WTC11 (cell line): ENCODE results near the gene MMP17.

ENCODE experiments used
- AFF4 ChIP-seq: sonication (generic); formaldehyde crosslinking; IDR thresholded peaks from 2 replicates; pipeline ENCODE4 v1.8.1; 2023; ENCODE audit warnings: mild to moderate bottlenecking, missing genetic modification reagents, borderline replicate concordance
- ATF3 ChIP-seq: sonication (generic); formaldehyde crosslinking; conservative IDR thresholded peaks from 2 replicates; pipeline ENCODE4 v1.8.1; 2022; ENCODE audit warnings: mild to moderate bottlenecking, missing genetic modification reagents
- CBFB ChIP-seq: sonication (generic); formaldehyde crosslinking; IDR thresholded peaks from 2 replicates; pipeline ENCODE4 v1.8.1; 2022; ENCODE audit warnings: mild to moderate bottlenecking, low read depth, missing genetic modification reagents
- CTCF ChIP-seq: fragments of 200-600 bp; IDR thresholded peaks from 2 replicates; pipeline ENCODE4 v1.8.0; 2022; ENCODE audit warnings: antibody characterized with exemption
- E2F1 ChIP-seq: sonication (generic); formaldehyde crosslinking; IDR thresholded peaks from 2 replicates; pipeline ENCODE4 v1.8.0; 2022; ENCODE audit warnings: mild to moderate bottlenecking, missing genetic modification reagents
- FOXK1 ChIP-seq: sonication (generic); formaldehyde crosslinking; IDR thresholded peaks from 2 replicates; pipeline ENCODE4 v1.8.0; 2022; ENCODE audit warnings: mild to moderate bottlenecking, moderate library complexity, missing genetic modification reagents
- MLX ChIP-seq: sonication (generic); formaldehyde crosslinking; IDR thresholded peaks from 2 replicates; pipeline ENCODE4 v1.8.1; 2023; ENCODE audit warnings: mild to moderate bottlenecking, missing genetic modification reagents, moderate library complexity
- SP1 ChIP-seq: sonication (generic); formaldehyde crosslinking; conservative IDR thresholded peaks from 2 replicates; pipeline ENCODE4 v1.8.1; 2022; ENCODE audit warnings: missing genetic modification reagents
- STAT6 ChIP-seq: sonication (generic); formaldehyde crosslinking; conservative IDR thresholded peaks from 2 replicates; pipeline ENCODE4 v1.8.1; 2023; ENCODE audit warnings: mild to moderate bottlenecking, low read depth, missing genetic modification reagents, moderate library complexity
- TP53 ChIP-seq: sonication (generic); formaldehyde crosslinking; IDR thresholded peaks from 2 replicates; pipeline ENCODE4 v1.8.1; 2023; ENCODE audit warnings: mild to moderate bottlenecking, missing genetic modification reagents
- USF2 ChIP-seq: sonication (generic); formaldehyde crosslinking; IDR thresholded peaks from 2 replicates; pipeline ENCODE4 v1.8.1; 2023; ENCODE audit warnings: mild to moderate bottlenecking, missing genetic modification reagents, moderate library complexity
- ZMAT4 ChIP-seq: fragments of 250-450 bp; sonication (Bioruptor Pico); IDR thresholded peaks from 2 replicates; pipeline ENCODE4 v1.9.0; 2021; ENCODE audit warnings: mild to moderate bottlenecking

GRCh38 chr12:131832321-131833231 is 4.4 kb downstream of the MMP17 start:
- TF ChIP-seq E2F1 (no peak), CTCF (no peak), STAT6 (CRISPR knock-in tag) (no peak), SP1 (CRISPR knock-in tag) (no peak), ZMAT4 (CRISPR knock-in tag) (no peak), ATF3 (CRISPR knock-in tag) (no peak), CBFB (CRISPR knock-in tag) (no peak), USF2 (no peak), AFF4 (CRISPR knock-in tag) (no peak), FOXK1 (CRISPR knock-in tag) (no peak), TP53 (CRISPR knock-in tag) (no peak), MLX (CRISPR knock-in tag) (no peak)
